ENCODE results near the gene DNAJA3. TPM values are rescaled to one million over a fixed set of nuclear protein-coding genes. Genes with fewer than 3 reads are reported as not detected.

The DNAJA3 gene
- total and polyA plus RNA-seq, 9 of the 15 experiments (the other 6 are each of a cell fraction or from before 2014, with no cell fraction given), result 8.1 to 105 (median 79.0) TPM

- peak; percentile 83 for TF ChIP-seq HMBOX1 (IDR thresholded peaks at IDR 0.05)
- TF ChIP-seq NKRF (IDR thresholded peaks at IDR 0.05; ENCODE audit: borderline replicate concordance), result peak; percentile 23; the same call in 1 of the 2 replicates
- TF ChIP-seq HMGXB4 (CRISPR knock-in tag; IDR thresholded peaks at IDR 0.05), result no peak
- TF ChIP-seq ATF2 (CRISPR knock-in tag; IDR thresholded peaks at IDR 0.05), result no peak
- no peak for TF ChIP-seq ZBTB49 (CRISPR knock-in tag; IDR thresholded peaks at IDR 0.05; ENCODE audit: borderline replicate concordance)
- no peak for TF ChIP-seq ZNF707 (CRISPR knock-in tag; conservative IDR thresholded peaks at IDR 0.05)
- TF ChIP-seq RHOXF2B (CRISPR knock-in tag; conservative IDR thresholded peaks at IDR 0.05), result 0 out of 2 replicates have a peak, but pooled peaks have one; percentile 71
- peak; percentile 72; the same call in 1 of the 2 replicates for TF ChIP-seq SMARCA4 (IDR thresholded peaks at IDR 0.05)
- peak in 1 of 2 experiments; percentile 33; a peak in 2 of 4 replicates for TF ChIP-seq NRF1 (conservative IDR thresholded peaks at IDR 0.05 in 1 of 2, IDR thresholded peaks at IDR 0.05 in 1 of 2)
- TF ChIP-seq POLR2H (tag; IDR thresholded peaks at IDR 0.05; ENCODE audit: low read depth), result peak; percentile 89
- TF ChIP-seq HDAC2 (IDR thresholded peaks at IDR 0.05), result peak; percentile 54; the same call in 1 of the 2 replicates
- no peak for TF ChIP-seq CBX5 (IDR thresholded peaks at IDR 0.05; ENCODE audit: borderline replicate concordance, low read depth)
- no peak for TF ChIP-seq HNRNPH1 (optimal IDR thresholded peaks at IDR 0.05; ENCODE audit: low read depth, low read length)
- TF ChIP-seq FOXK2 (conservative IDR thresholded peaks at IDR 0.05 in 1 of 2, IDR thresholded peaks at IDR 0.05 in 1 of 2; ENCODE audit: low read depth in 2 of 2), result peak; percentile 23 to 52; a peak in 1 of 4 replicates
- peak; percentile 91 for TF ChIP-seq MYC (IDR thresholded peaks at IDR 0.05; ENCODE audit: low read depth, low read length)
- 0 out of 2 replicates have a peak, but pooled peaks have one; percentile 16 for TF ChIP-seq MYC (CRISPR knock-in tag; IDR thresholded peaks at IDR 0.05; ENCODE audit: borderline replicate concordance, low read depth)
- peak; percentile 64 for TF ChIP-seq TBP (optimal IDR thresholded peaks at IDR 0.05; ENCODE audit: low read depth, low read length)
- peak; percentile 66; the same call in 1 of the 2 replicates for TF ChIP-seq LEF1 (IDR thresholded peaks at IDR 0.05)
- TF ChIP-seq ZNF561 (CRISPR knock-in tag; conservative IDR thresholded peaks at IDR 0.05), result no peak
Observed at GRCh38 chr16:4433914-4434787, 8.5 kb downstream of the DNAJA3 start (continued).
